Lower lobe of right lung (tissue), 2 donors: ENCODE data around the gene TTC8. TPM values are rescaled to one million over a fixed set of nuclear protein-coding genes. Genes with fewer than 3 reads are reported as not detected.

Experiments used
- ATAC-seq, 2 donors: fragments of 200-7000 bp; cut with Tn5 transposase; one replicate each; pipeline ENCODE4 v1.9.1; 2020 to 2022; ENCODE audit warnings: mild to moderate bottlenecking in 2 of 2, moderate library complexity in 2 of 2
- DNase-seq: peaks from one replicate; pipeline ENCODE4 v3.0.0-alpha.2; 2020
- H3K27ac ChIP-seq: fragments of 200-600 bp; one replicate; pipeline ENCODE4 v1.8.0; 2022
- H3K27me3 ChIP-seq: fragments of 200-600 bp; one replicate; pipeline ENCODE4 v1.8.0; 2022; ENCODE audit warnings: low read depth
- H3K36me3 ChIP-seq: fragments of 200-600 bp; one replicate; pipeline ENCODE4 v1.8.0; 2022; ENCODE audit warnings: mild to moderate bottlenecking
- H3K4me1 ChIP-seq: fragments of 200-600 bp; one replicate; pipeline ENCODE4 v1.8.0; 2022
- H3K4me3 ChIP-seq: fragments of 200-600 bp; one replicate; pipeline ENCODE4 v1.8.0; 2022; ENCODE audit warnings: mild to moderate bottlenecking
- H3K9me3 ChIP-seq: fragments of 200-600 bp; one replicate; pipeline ENCODE4 v1.8.0; 2022
- intact Hi-C: fragments of 100-400 bp; cut with DNase I; formaldehyde crosslinking; loops from one replicate; pipeline ENCODE4 v1.11.0; 2022
- total RNA-seq: library from RNA; stranded (reverse); fragmentation: NEBNext Ultra II Directional; extraction: Animal tissue kit (Norgen Biotek cat#: 25700); gene quantifications from one replicate; pipeline ENCODE4 v1.2.1, GENCODE V29; 2021
- TF ChIP-seq, protein P1 (sequence below): fragments of 200-600 bp; IDR thresholded peaks from one replicate; pipeline ENCODE4 v1.8.0; 2022; ENCODE audit warnings: antibody characterized with exemption, mild to moderate bottlenecking
- donor health status: DM: no; HTN: yes; CAD: no; lungs with severe emphysema.

TTC8 gene
- total RNA-seq, 1 donor from 2014 or later, result 12.1 TPM

DNA sequence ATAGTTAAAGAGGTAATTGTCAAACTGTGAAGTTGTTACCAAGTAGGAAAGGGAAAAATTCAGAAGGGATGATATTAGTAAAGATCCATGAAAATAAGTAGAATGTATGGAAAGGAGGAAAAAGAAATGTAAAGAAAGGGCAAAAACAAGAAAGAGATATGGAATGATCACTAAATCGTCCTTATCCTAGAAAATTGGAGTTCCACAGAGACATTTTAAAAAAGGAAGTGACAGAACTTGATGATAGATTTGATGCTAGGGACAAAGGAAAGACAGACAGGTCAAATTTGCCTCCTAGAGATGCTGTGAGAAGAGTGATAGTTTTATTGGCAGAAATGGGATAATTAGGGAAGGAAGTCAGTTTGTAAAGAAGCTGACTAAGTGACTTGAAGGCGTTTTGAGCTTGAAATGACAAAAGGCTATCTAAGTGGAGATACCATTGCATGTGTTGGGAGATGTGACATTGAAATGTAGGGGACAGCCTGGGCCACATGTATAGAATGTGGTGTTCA, 20.6 kb downstream of the TTC8 start:
- Histone ChIP-seq H3K9me3 (no peaks in the 10 kb centered on the region), H3K4me3 (no peak overlapping the region), H3K4me1 (no peaks in the 10 kb centered on the region), H3K27ac (no peak overlapping the region), H3K36me3 (peaks cover 10% of the 10 kb centered on the region), H3K27me3 (no peaks in the 10 kb centered on the region)
- TF ChIP-seq, protein P1, sequence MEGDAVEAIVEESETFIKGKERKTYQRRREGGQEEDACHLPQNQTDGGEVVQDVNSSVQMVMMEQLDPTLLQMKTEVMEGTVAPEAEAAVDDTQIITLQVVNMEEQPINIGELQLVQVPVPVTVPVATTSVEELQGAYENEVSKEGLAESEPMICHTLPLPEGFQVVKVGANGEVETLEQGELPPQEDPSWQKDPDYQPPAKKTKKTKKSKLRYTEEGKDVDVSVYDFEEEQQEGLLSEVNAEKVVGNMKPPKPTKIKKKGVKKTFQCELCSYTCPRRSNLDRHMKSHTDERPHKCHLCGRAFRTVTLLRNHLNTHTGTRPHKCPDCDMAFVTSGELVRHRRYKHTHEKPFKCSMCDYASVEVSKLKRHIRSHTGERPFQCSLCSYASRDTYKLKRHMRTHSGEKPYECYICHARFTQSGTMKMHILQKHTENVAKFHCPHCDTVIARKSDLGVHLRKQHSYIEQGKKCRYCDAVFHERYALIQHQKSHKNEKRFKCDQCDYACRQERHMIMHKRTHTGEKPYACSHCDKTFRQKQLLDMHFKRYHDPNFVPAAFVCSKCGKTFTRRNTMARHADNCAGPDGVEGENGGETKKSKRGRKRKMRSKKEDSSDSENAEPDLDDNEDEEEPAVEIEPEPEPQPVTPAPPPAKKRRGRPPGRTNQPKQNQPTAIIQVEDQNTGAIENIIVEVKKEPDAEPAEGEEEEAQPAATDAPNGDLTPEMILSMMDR, result no peak
- intact Hi-C loops, result no loop called here
- ATAC-seq (no peak), DNase-seq (no peak)

DNA sequence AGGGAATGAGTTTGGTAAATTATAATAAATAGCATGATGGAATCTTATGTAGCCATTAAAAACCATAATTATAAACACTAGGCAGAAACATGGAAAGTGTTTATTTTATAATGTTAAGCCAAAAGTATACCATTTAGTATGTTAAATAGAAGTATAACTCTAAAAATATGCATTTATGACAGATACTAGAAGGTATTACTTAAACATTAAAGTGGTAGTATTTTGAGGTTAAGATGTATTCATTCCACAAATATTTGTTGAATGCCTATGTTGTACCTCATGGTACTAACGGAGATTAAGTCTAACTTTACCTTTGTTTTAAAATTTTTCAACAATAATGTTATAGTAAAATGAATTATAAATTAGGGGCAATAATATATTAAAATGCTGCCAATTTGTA, 24.1 kb downstream of the TTC8 start:
- TF ChIP-seq, protein P1, result no peak
- peaks cover 7% of the 10 kb centered on the region for H3K36me3 ChIP-seq
- DNase-seq, result no peak
- no peak overlapping the region for H3K27ac ChIP-seq
- H3K27me3 ChIP-seq, result no peaks in the 10 kb centered on the region
- ATAC-seq, result no peak
- no peak overlapping the region for H3K4me3 ChIP-seq
- intact Hi-C loops, result no loop called here
- H3K9me3 ChIP-seq, result no peaks in the 10 kb centered on the region
- no peaks in the 10 kb centered on the region for H3K4me1 ChIP-seq

DNA sequence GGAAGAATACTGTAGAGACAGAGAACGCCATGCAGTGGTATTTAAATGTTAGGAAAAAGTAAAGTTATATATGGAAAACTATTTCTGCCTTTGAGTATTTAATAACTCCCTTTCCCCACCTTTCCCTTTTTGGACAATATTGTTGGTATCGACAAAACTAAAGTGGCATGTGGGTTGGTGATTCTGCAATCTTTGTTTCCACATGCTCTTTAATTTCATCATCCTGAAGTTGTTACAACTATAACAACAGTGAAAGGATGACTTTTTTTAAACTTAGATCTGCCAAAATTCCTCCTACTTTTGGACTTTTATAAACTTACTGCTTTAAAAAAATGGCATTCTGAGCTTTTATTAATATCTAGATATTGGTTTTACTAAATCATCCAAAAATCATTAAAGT, 25.3 kb downstream of the TTC8 start:
- Histone ChIP-seq H3K4me3 (no peak overlapping the region), H3K36me3 (peaks cover 8% of the 10 kb centered on the region), H3K9me3 (no peaks in the 10 kb centered on the region), H3K27ac (no peak overlapping the region), H3K4me1 (no peaks in the 10 kb centered on the region), H3K27me3 (no peaks in the 10 kb centered on the region)
- no peak for DNase-seq
- TF ChIP-seq, protein P1, result no peak
- no peak for ATAC-seq
- intact Hi-C loops, result no loop called here

GRCh38 chr14:88851587-88851986, 27.1 kb downstream of the TTC8 start:
- Histone ChIP-seq H3K4me3 (no peak overlapping the region), H3K4me1 (no peaks in the 10 kb centered on the region), H3K27ac (no peak overlapping the region), H3K9me3 (no peaks in the 10 kb centered on the region), H3K27me3 (no peaks in the 10 kb centered on the region), H3K36me3 (peaks cover 14% of the 10 kb centered on the region)
- DNase-seq, result no peak
- ATAC-seq, result no peak
- intact Hi-C loops, result no loop called here
- TF ChIP-seq, protein P1, result no peak

DNA sequence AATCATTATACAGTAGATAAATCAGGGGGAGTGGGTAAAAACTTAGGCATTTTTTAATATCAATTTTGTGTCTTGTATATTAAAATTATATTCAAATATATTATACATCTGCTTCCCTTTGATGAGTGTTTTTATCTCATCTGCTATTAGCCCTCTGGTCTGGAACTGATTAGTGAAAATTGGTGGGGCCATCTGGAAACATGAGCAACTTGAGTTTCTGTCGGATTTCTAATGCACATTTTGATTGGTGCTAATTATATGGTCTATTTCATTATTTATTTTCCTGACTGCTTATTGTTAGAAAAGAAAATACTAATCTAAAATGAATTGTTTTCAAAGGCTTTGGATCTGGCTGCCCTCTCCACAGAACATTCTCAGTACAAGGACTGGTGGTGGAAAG, 28.2 kb downstream of the TTC8 start:
- TF ChIP-seq, protein P1, result no peak
- Histone ChIP-seq H3K4me3 (no peak overlapping the region), H3K27ac (no peak overlapping the region), H3K9me3 (no peaks in the 10 kb centered on the region), H3K36me3 (peaks cover 14% of the 10 kb centered on the region), H3K27me3 (no peaks in the 10 kb centered on the region), H3K4me1 (no peaks in the 10 kb centered on the region)
- intact Hi-C loops, result no loop called here
- ATAC-seq (no peak), DNase-seq (no peak)

DNA sequence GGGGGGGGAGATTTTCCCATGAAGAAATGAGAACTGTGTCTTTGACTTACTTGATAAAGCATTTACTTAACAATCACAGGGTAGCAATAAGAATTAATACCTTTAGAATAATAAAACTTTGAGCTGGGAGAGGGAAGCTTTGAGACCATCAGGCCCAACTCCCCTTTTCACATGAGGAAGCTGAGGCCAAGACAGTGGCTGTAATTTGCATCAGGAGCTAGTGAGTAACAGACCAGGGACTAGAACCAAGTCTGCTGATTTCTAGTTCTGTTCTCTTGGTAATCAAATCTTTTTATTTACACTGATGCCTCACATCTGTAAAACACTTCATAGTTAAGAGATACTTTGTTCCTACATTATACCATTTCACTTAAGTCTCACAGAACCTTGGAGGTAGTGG, 28.7 kb downstream of the TTC8 start:
- Histone ChIP-seq H3K27ac (no peak overlapping the region), H3K4me3 (no peak overlapping the region), H3K9me3 (no peaks in the 10 kb centered on the region)

More for the DNA sequence above, 28.7 kb downstream of the TTC8 start:
- intact Hi-C loops, result no loop called here
- peaks cover 14% of the 10 kb centered on the region for H3K36me3 ChIP-seq
- no peaks in the 10 kb centered on the region for H3K27me3 ChIP-seq
- TF ChIP-seq, protein P1, result no peak
- DNase-seq (no peak), ATAC-seq (no peak)
- H3K4me1 ChIP-seq, result no peaks in the 10 kb centered on the region
